HG03460 (cell line): ENCODE results near the gene PYCR2.
"Not testable (repeated sequence)": the region's sequence is repeated elsewhere in the genome, so short reads cannot be mapped to it uniquely, and the experiment has no call there.

Source experiments
- ATAC-seq: cut with Tn5 transposase; IDR thresholded peaks from one replicate; pipeline ENCODE4 v1.9.1; 2021; ENCODE audit not compliant: unreplicated experiment

PYCR2 gene

GRCh38 chr1:225892307-225892706 lies 31.7 kb downstream of the PYCR2 start:
- no peak for ATAC-seq

DNA sequence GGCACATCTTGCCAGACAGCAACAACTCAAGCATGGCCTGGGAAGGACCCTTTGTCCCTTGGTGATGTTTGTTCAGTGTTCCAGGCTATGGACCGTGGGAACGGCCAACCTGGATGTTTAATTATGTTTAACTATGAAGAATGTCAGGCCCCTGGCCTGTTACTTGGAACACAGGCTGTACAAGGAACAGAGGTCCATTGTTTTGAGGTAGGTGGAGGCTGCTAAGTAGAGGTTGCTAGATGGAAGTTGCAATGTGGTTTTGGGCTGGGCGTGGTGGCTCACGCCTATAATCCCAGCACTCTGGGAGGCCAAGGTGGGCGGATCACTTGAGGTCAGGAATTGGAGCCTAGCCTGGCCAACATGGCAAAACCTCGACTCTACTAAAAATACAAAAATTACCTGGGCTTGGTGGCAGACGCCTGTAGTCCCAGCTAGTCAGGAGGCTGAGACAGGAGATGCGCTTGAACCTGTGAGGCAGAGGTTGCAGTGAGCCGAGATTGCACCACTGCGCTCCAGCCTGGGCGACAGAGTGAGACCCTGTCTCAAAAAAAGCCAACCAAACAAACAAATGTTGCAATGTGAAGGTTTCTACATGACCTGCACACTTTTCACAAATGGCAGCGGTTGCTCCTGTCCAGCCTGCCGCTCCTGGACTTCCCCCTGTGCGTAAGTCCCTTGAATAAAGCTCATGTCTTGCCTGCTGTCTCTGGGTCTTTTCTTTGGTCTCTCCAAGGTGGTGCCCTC lies 32.6 kb downstream of the PYCR2 start:
- no peak for ATAC-seq

- ATAC-seq: no peak
Measured at GRCh38 chr1:225890346-225891228, 33.5 kb downstream of the PYCR2 start.

- no peak for ATAC-seq
Measured at GRCh38 chr1:225889743-225890142, 34.3 kb downstream of the PYCR2 start.

- no peak for ATAC-seq
Measured at GRCh38 chr1:225888898-225889601, 35.0 kb downstream of the PYCR2 start, which contains the start of gene LEFTY1. LEFTY1 (minus strand) TSS chr1:225889146; CDS start chr1:225889066, 80 bp downstream.

DNA sequence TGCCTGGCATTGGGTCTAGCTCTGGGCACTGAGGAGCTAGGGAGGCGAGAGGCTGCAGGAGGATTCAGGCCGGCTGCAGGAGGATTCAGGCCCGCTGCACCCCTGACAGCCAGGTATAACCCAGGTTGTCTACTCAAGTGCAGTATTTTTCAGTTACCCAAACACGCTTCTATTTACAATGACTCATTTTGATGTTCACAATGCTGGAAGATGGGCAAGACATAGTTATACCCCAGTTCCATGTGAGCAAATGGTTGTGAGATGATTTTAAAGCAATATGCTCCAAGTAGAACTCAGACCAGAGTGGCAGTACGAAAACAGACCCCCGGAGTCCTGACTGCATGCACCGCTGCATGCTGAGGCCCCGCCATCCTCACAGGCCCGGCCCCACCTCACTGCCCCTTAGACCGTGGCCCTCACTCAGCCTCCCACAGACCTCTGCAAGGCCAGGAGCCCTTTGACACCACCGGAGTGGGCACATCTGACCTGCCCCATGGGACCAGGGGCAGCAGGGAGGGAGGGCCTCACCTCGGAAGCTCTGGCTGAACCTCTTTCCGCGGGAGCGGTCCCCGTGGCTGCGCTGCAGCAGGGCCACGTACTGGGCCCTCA lies 35.7 kb downstream of the PYCR2 start:
- no peak for ATAC-seq

DNA sequence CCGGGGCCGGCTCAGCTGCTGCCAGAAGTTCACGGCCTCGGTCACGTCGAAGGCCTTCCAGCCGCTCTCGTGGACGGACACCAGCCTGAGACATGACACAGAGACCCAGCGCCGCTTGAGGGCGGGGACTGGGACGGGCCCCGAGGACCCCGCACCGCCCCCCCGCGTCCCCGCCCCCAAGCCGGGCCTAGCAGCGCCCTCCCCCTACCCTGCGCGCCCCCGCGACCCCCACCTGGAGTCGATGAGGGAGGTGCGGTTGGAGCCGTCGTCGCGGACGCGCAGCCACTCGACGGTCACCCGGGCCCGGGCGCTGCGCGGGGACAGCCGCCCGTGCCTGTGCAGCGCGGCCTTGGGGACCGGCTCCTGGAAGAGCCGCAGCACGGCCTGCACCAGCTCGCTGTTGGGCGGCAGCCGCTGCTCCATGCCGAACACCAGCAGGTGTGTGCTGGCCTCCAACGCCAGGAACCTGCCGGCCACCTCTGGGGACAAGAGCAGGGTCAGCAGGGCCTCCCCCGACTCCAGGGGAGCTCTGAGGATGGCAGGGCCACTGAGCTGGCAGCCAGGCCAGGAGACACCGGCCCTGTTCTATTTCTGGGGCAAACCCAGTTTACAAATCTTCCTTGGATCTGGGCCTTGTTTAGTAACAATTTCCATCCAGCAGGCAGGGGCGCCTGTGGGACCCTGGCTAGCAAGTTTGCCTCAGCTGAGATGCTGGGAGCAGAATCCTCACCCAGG lies 36.3 kb downstream of the PYCR2 start:
- not testable (repeated sequence) for ATAC-seq

GRCh38 chr1:225887030-225887314 lies 37.1 kb downstream of the PYCR2 start:
- ATAC-seq: no peak

GRCh38 chr1:225886159-225887029 lies 37.7 kb downstream of the PYCR2 start:
- ATAC-seq: no peak

DNA sequence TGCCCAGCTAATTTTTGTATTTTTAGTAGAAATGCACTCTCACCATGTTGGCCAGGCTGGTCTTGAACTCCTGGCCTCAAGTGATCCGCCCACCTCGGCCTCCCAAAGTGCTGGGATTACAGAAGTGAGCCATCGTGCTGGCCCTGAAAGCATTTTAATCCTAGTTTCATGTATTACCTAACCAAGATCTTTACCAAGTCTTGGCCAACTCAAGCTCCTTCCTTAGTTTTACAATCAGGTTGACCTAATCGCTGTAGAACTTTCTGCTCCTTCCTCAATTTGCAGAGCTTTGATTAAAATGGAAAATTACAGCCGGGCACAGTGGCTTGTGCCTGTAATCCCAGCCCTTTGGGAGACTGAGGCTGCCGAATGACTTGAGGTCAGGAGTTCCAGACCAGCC lies 38.7 kb downstream of the PYCR2 start:
- ATAC-seq: no peak

- no peak for ATAC-seq
Measured at GRCh38 chr1:225883616-225884265, 40.3 kb downstream of the PYCR2 start.

GRCh38 chr1:225882694-225883615 lies 41.1 kb downstream of the PYCR2 start:
- peak; percentile 26 for ATAC-seq

DNA sequence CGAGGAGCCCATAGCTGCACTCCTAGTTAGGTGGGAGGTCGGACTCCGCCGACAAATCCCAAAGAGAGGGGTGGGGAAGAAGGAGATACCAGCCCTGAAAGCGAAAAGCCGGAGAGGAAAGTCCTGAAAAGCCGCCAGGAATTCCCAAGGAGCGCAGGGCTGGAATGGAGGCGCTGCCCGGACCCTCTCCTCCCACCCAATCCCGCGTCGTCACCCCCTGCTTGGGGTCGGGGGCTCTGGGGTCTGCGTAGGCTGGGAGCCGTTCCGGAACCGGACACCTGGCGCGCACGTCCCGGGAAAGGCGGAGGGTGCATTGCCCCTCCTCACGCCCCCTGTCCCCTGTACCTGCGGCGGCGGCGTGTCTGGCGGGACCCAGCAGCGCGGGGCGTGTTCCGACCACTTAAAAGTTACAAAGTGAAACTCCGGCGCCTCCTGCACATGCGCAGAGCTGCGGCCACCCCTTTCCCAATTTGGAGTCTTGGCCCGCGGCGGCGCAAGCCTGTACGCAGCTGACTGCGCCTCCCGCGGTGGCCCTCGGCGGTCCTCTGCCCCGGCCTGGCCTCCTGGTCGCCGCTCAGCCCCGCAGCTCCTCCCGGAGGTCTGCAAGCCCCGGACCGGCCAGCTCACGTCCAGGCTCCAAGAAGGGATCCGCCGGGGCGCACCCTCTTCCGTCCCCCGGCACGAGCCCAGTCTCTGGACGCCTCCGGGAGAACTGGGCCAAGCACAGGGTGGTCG lies 41.9 kb downstream of the PYCR2 start, which contains the start of gene TMEM63A:
Gene TMEM63A (minus strand): TSS at position 422 of the 735 bp plus-strand sequence. CDS start 4,800 bp downstream, outside the sequence.
- ATAC-seq: peak; percentile 63

DNA sequence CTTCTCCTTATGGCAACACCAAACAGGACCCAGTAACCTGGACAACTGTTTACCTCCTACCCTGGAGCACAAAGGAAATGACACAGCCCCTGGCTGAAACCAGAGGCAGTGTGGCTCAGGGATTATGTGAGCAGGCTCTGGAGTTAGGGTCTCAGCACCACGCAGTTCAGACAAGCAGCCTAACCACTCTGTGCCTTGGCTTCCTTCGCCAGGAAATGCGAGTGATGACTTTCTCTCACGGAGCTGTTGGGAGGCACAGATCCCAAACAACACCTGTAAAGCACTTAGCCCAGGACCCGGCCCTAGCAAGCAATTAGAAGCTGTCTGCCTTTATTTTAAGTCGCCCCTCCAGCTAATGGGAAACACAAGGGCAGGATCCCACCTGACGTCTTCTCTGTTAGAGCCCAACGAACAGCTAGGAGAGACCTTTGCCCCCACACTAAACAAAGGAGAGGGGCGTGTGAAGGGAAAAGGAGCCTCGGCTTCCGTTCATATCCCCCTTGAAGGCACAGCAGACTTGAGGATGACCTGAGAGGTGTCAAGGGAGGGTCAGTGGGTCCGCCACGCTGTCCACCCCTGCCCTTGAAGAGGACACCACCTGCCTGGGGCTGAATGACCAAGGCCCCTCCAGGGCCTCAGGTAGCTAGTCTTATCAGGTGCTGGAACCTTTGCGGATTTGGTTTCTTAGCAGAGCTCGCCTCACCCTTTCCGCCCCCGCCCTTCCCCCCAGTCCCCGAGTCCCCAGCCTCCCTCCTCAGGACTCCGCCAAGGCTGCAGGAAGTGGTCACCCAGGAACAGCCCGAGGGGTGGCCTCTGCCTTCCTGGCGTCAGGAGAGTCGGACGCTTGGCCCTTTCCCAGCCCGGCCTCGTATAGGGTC lies 42.7 kb downstream of the PYCR2 start:
- peak; percentile 32 for ATAC-seq

DNA sequence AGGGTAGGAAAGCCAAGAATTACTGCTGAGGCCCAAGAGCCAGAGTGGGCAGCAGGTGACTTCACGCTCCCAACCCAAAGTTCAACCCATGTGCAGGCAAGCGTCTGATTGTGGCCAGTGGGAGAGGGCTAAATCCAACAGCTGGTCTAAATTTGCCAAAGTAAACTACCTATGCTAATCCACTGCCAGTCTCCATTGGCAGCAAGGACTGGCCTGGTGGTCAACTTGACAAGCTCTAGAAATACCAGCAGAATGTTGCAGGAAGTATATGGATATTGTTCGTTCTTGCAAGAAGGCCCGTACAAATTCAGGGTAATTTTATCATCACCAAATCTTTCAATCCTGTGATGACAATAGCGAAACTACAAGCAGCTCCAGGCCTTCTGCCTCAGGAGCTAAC lies 43.4 kb downstream of the PYCR2 start:
- ATAC-seq: no peak

GRCh38 chr1:225880222-225880588 lies 43.8 kb downstream of the PYCR2 start:
- no peak for ATAC-seq
